Heart right ventricle (tissue), 16 donors: Measurements from ENCODE around the gene STRAP. TPM values are rescaled to one million over a fixed set of nuclear protein-coding genes. Genes with fewer than 3 reads are reported as not detected.
"Not testable (repeated sequence)": the region's sequence is repeated elsewhere in the genome, so short reads cannot be mapped to it uniquely, and the experiment has no call there.

Experiments
- ATAC-seq, 8 donors: fragments of 200-7000 bp; cut with Tn5 transposase; one replicate each; pipeline ENCODE4 v1.9.1; 2020; ENCODE audit warnings: mild to moderate bottlenecking in 8 of 8, moderate library complexity in 8 of 8, moderate number of reproducible peaks in 1 of 8
- DNase-seq, 2 donors: peaks; one replicate each; pipeline ENCODE4 v3.0.0-alpha.2; 2020
- H3K27ac ChIP-seq, 10 donors: fragments of 200-600 bp; sonication (generic) in 2 of 10; one replicate each; pipeline versions ENCODE4 v1.5.0 to v1.8.0; 2020 to 2022; ENCODE audit warnings: mild to moderate bottlenecking in 3 of 10
- H3K27me3 ChIP-seq, 7 donors: fragments of 200-600 bp; one replicate each; pipeline ENCODE4 v1.8.0; 2021 to 2022; ENCODE audit warnings: mild to moderate bottlenecking in 2 of 7
- H3K36me3 ChIP-seq, 9 donors: fragments of 200-600 bp; sonication (generic) in 1 of 9; one replicate each; pipeline versions ENCODE4 v1.5.0 to v1.8.0; 2020 to 2022; ENCODE audit warnings: mild to moderate bottlenecking in 2 of 9
- H3K4me1 ChIP-seq, 9 donors: fragments of 200-600 bp; sonication (generic) in 1 of 9; one replicate each; pipeline versions ENCODE4 v1.5.0 to v1.8.0; 2020 to 2022; ENCODE audit warnings: mild to moderate bottlenecking in 4 of 9
- H3K4me3 ChIP-seq, 10 donors: fragments of 200-600 bp; sonication (generic) in 2 of 10; one replicate each; pipeline versions ENCODE4 v1.5.0 to v1.8.0; 2020 to 2022; ENCODE audit warnings: mild to moderate bottlenecking in 7 of 10, moderate library complexity in 2 of 10
- H3K9me3 ChIP-seq, 11 donors: fragments of 200-600 bp in 10 of 11; sonication (generic) in 2 of 11; one replicate each; pipeline versions ENCODE4 v1.5.0 to v1.8.0; 2013 to 2022; ENCODE audit warnings: mild to moderate bottlenecking in 2 of 11, control low read depth in 1 of 11, moderate library complexity in 1 of 11
- WGBS, 2 donors: extraction: QIAGEN DNeasy Blood & Tissue Kit; methylation state at CpG; one replicate each; pipeline ENCODE4 v1.1.7; 2013; ENCODE audit warnings: inconsistent platforms in 1 of 2; 5-methylcytosine and 5-hydroxymethylcytosine counted together
- intact Hi-C, 10 donors: fragments of 100-400 bp; cut with DNase I; formaldehyde crosslinking; loops; one replicate each; pipeline versions ENCODE4 v1.11.1 to v1.14.2; 2022
- polyA plus RNA-seq, 2 donors: library from polyadenylated mRNA; stranded (reverse); fragments of 200-250 nt; gene quantifications; one replicate each; pipeline ENCODE4 v1.2.3, GENCODE V29; 2013
- total RNA-seq, 10 donors: library from RNA; stranded (reverse); fragmentation: NEBNext Ultra II Directional in 3 of 10; extraction: Animal tissue kit (Norgen Biotek cat#: 25700) in 3 of 10; gene quantifications; one replicate each; pipeline versions ENCODE4 v1.2.1 to v1.2.4, GENCODE V29; 2021 to 2023
- TF ChIP-seq, protein P1 (sequence below), 9 donors: fragments of 200-600 bp; sonication (generic) in 2 of 9; IDR thresholded peaks; one replicate each; pipeline versions ENCODE4 v1.5.0 to v1.8.0; 2021 to 2022; ENCODE audit warnings: antibody characterized with exemption in 9 of 9, mild to moderate bottlenecking in 5 of 9, moderate library complexity in 1 of 9
- donor health status: Arrhythmogenic right ventricular cardiomyopathy.
- donor health status: ischemic (EF 13 %, LVEDD 7.1; RV severe dilation, severe dysfunction).
- donor health status: healthy with polysubstance abuse.
- donor health status: DM: no; HTN: yes; CAD: no.
- donor health status: DM: no; HTN: no; CAD: no.
- donor health status: ischemic (EF 25% LVEDD 6.9; RV normal size, moderate dysfunction).
- donor health status: ischemic (EF 25% LVEDD 5.7; RV mildly dilated, moderate dysfunction).
- donor health status: healthy.
- donor health status: DM: yes; HTN: yes; CAD: no.
- donor health status: Ischemic cardiomyopathy.
- donor health status: ischemic (EF 35%, LVEDD 5.7; RV mildly dilated, moderate dysfunction).
- donor health status: nonischemic (EF 11% LVEDD 7.7; RV severe dilation, severe dysfunction).
- donor health status: DM: yes; HTN: yes; CAD: no.
- donor health status: PGD.
- donor health status: ischemic (EF 29% LVEDD 5.4; RV normal size, mild dysfunction).
- donor health status: nonischemic (EF 23%, LVEDD 6.1; RV moderate dilation, normal function).

STRAP gene
- total and polyA plus RNA-seq, 12 donors: 104 to 161 (median 116) TPM

DNA sequence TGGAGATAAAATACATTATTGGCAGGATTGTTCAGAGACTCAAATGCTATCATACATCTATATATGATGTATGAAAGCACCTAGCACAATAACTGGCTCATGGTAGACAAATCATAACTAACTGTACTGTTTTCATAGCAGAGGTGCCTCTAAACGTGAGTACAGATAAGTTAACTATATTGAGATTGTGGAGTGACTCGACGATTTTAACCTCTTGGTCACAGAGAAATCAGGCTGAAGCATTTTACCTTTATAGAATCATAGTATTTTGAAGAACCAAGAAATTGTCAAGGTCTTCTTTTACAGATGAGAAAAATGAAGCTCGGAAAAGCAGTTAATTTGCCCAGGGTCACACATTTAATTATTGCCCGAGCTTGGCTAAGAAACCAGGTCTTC, 28.3 kb downstream of the STRAP start:
- ATAC-seq (no peak), DNase-seq (no peak)
- Histone ChIP-seq H3K4me3 (peak overlapping the region in 7 of 10 donors; percentile 71 to 90 (median 84)), H3K27ac (peak overlapping the region in 7 of 10 donors; percentile 88 to 97 (median 89)), H3K9me3 (no peaks in the 10 kb centered on the region), H3K27me3 (no peaks in the 10 kb centered on the region), H3K4me1 (peaks cover 0 to 21% (median 12%) of the 10 kb centered on the region in 9 donors), H3K36me3 (peaks cover 0 to 24% (median 5%) of the 10 kb centered on the region in 9 donors)
- TF ChIP-seq, protein P1, sequence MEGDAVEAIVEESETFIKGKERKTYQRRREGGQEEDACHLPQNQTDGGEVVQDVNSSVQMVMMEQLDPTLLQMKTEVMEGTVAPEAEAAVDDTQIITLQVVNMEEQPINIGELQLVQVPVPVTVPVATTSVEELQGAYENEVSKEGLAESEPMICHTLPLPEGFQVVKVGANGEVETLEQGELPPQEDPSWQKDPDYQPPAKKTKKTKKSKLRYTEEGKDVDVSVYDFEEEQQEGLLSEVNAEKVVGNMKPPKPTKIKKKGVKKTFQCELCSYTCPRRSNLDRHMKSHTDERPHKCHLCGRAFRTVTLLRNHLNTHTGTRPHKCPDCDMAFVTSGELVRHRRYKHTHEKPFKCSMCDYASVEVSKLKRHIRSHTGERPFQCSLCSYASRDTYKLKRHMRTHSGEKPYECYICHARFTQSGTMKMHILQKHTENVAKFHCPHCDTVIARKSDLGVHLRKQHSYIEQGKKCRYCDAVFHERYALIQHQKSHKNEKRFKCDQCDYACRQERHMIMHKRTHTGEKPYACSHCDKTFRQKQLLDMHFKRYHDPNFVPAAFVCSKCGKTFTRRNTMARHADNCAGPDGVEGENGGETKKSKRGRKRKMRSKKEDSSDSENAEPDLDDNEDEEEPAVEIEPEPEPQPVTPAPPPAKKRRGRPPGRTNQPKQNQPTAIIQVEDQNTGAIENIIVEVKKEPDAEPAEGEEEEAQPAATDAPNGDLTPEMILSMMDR (IDR thresholded peaks at IDR 0.05): no peak
- intact Hi-C loops: no loop called here
- WGBS, 2 donors: 70 to 73% methylated on average over 5 of the region's 5 CpGs

DNA sequence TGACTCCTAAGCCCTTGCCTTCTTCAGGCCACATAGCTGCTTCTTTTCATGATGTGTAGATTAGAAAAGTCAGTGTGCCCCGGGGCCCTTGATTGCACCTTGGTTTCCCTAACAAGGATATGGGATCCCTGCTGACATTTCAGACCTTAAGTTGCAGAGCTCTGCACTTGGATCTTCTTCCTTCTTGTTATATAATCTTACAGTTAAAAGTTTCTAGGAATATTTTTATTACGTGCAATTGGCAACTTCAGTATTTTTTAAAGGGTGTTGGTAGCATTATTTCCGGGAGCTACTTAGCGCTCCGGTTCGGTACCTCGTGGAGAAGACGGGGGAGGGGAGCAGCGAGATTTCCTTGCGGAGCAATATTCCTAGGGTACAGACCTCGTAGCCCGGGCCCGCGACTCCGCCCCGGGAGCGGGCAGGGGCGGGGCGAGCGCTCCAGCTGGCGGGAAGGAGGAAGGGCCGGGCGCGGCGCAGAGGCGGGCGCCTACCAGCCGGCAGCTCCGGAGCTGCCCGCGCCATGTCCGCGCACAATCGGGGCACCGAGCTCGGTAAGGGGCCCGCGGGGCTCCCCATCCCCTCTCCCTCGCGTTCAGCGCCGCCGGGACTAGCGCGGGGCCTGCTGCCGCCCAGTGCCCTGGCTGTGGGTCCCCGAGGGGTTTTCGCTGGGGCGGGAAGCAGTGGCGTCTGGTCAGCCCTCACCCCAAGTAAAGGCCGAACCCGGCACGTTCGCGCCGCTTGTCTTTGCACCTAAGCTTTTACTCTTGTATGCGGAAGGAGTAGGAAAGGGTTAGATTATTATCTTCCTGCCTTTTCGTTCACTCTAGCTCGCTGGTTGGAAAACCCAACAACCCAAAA, 28.9 kb downstream of the STRAP start, which contains the start of gene DERA:
Gene DERA, plus strand, starts transcription at position 469 of the 858 bp plus-strand sequence. Its CDS starts 52 bp downstream, at position 521.
- H3K36me3 ChIP-seq: peaks cover 0 to 18% (median 5%) of the 10 kb centered on the region in 9 donors
- H3K4me1 ChIP-seq: peaks cover 0 to 21% (median 12%) of the 10 kb centered on the region in 9 donors
- peak within 1 kb of the TSS; percentile 71 to 90 (median 82) for H3K4me3 ChIP-seq
- H3K27ac ChIP-seq: peak within 1 kb of the TSS; percentile 63 to 97 (median 90)
- H3K27me3 ChIP-seq: no peaks in the 10 kb centered on the region
- DNase-seq: peak; percentile 78 to 87
- intact Hi-C loops: no loop called here
- peak; percentile 97 to 100 (median 99) for ATAC-seq
- TF ChIP-seq, protein P1 (IDR thresholded peaks at IDR 0.05): peak in 4 of 9 donors; percentile 3 to 27 (median 22)
- H3K9me3 ChIP-seq: no peaks in the 10 kb centered on the region
- WGBS, 2 donors: 1% methylated on average over 43 to 59 of the region's 59 CpGs

GRCh38 chr12:15911931-15912330, 29.7 kb downstream of the STRAP start:
- peak in 4 of 8 donors; percentile 29 to 59 (median 35) for ATAC-seq
- intact Hi-C loops, H3K9me3 ChIP-seq, DNase-seq, H3K27me3 ChIP-seq, H3K36me3 ChIP-seq: not testable (repeated sequence)
- H3K4me1 ChIP-seq: peaks cover 0 to 21% (median 12%) of the 10 kb centered on the region in 9 donors
- peak overlapping the region; percentile 71 to 90 (median 82) for H3K4me3 ChIP-seq
- peak overlapping the region in 9 of 10 donors; percentile 88 to 97 (median 92) for H3K27ac ChIP-seq
- WGBS, 2 donors: 9 to 16% methylated on average over 3 of the region's 5 CpGs

DNA sequence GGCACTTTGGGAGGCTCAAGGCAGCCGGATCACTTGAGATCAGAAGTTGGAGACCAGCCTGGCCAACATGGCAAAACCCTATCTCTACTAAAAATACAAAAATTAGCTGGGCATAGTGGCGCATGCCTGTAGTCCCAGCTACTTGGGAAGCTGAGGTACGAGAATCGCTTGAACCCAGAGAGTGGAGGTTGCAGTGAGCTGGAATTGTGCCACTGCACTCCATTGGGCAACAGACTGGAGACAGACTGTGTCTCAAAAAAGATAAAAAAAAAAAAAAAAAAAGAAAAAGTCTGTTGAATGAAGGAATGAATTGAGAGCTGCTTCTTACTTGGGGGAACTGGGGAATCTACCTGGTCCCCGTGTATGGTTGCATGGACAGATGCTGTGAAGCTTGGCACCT, 31.9 kb downstream of the STRAP start:
- H3K27me3 ChIP-seq, DNase-seq, H3K27ac ChIP-seq, H3K4me3 ChIP-seq, ATAC-seq, H3K36me3 ChIP-seq, H3K9me3 ChIP-seq, intact Hi-C loops: not testable (repeated sequence)
- WGBS, 2 donors: 85 to 88% methylated on average over 5 of the region's 5 CpGs
- peaks cover 0 to 21% (median 12%) of the 10 kb centered on the region in 9 donors for H3K4me1 ChIP-seq

DNA sequence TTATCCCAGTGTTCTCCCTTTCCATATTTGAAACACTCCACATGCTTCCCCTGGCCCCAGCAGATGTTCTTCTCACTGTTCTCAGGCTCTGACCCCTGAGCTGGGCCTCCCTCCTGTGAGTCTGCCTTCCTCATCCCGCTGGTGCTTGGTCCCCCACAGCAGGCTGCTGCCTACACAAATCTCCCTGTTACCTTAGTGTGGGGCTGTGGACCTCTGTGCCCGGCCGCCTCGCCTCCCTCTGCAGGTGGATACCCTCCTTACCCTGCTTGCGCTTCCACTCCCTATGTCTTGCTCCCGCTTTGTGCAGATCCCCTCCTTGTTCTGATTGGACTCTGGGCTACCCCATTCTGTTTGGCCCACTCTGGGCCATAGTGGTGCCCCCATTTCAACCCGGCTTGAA, 35.9 kb downstream of the STRAP start:
- peaks cover 0 to 6% (median 1%) of the 10 kb centered on the region in 9 donors for H3K4me1 ChIP-seq
- DNase-seq (no peak), ATAC-seq (no peak)
- no peak overlapping the region for H3K4me3 ChIP-seq
- H3K9me3 ChIP-seq: no peaks in the 10 kb centered on the region
- H3K27me3 ChIP-seq: no peaks in the 10 kb centered on the region
- intact Hi-C loops: no loop called here
- TF ChIP-seq, protein P1 (IDR thresholded peaks at IDR 0.05): no peak
- H3K27ac ChIP-seq: no peak overlapping the region
- WGBS, 2 donors: 94 to 96% methylated on average over 7 of the region's 7 CpGs
- H3K36me3 ChIP-seq: peaks cover 0 to 6% (median 0%) of the 10 kb centered on the region in 9 donors
